Measurements from ENCODE around the gene BLACAT1.

DNA sequence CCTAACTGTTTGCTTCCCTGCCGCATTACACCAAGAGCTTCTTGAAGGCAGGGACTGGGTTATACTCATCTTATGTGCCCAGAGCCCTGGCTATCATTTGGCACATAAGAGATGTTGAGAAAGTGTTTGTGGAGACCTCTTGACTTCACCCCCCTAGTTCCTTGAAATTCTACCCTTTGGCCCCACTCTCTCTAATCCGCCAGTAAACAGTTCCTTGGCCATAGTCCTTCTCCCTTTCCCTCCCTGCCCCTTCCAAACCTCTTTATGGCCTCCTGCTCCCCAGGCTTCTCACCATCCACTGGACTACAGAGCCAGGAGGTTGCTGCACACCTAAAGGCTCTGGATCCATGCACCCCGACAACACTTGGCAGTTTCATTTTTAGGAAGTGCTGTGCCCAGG lies 47.1 kb upstream of the BLACAT1 start:
- TF ChIP-seq TAF1 (IDR thresholded peaks at IDR 0.05; ENCODE audit: low read depth) (no peak), EP300 (IDR thresholded peaks at IDR 0.05; ENCODE audit: borderline replicate concordance) (no peak)
- TF ChIP-seq, protein P1, sequence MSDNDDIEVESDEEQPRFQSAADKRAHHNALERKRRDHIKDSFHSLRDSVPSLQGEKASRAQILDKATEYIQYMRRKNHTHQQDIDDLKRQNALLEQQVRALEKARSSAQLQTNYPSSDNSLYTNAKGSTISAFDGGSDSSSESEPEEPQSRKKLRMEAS (IDR thresholded peaks at IDR 0.05) = no peak
